NCI-H2029 treated with DMSO at 0.1 percent for 48 hours (cell line): ENCODE results near the gene PABPN1.
"Not testable (repeated sequence)": the region's sequence is repeated elsewhere in the genome, so short reads cannot be mapped to it uniquely, and the experiment has no call there.

ENCODE experiments used
- DNase-seq: peaks from one replicate; lab custom pipeline; 2025; lab: John Stamatoyannopoulos, UW

PABPN1 gene, protein sequence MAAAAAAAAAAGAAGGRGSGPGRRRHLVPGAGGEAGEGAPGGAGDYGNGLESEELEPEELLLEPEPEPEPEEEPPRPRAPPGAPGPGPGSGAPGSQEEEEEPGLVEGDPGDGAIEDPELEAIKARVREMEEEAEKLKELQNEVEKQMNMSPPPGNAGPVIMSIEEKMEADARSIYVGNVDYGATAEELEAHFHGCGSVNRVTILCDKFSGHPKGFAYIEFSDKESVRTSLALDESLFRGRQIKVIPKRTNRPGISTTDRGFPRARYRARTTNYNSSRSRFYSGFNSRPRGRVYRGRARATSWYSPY

GRCh38 chr14:23320584-23321571 lies at the start of gene PABPN1:
Gene PABPN1 (plus strand): TSS chr14:23321457. CDS start chr14:23321470, 13 bp downstream.
- DNase-seq: peak; percentile 100

DNA sequence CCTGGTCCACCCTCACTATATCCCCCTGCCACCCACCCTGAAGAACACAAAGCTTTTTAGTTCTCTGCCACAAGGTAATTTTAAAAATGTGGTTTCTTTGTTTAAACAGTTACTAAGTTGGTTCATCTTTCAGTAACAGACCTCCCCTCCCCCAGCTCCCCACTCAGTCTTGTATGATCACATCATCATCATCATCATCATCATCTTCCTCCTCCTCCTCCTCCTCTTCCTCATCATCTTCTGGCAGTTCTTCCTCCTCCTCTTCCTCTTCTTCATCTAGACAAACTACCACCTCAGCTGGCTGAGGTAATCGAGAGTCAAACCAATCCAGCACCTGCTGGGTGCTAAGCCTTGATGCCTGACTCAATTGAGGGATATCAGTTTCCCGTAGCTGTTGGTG lies 45.8 kb upstream of the PABPN1 start:
- no peak for DNase-seq

- DNase-seq: no peak
These were observed 44.1 kb upstream of the PABPN1 start for GRCh38 chr14:23277189-23277588.

GRCh38 chr14:23277928-23278327 lies 43.3 kb upstream of the PABPN1 start:
- DNase-seq: not testable (repeated sequence)

DNA sequence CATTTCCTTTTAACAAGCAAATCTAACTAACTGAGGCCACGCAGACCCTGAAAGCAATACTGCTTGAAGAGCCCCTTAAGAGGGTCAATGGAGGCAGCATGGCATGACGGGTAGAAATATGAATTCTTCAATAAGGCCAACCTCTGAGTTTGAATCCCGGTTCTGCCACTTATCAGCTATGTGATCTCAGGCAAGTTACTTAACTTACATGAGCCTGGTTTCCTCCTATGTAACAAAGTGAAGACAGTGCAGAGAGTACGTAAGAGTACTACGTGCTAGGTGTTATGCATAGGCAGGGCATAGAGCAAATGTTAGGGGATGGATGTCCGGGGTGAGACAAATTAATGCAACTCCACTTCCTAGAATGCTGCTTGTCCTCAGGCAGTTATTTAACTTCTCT lies 40.0 kb upstream of the PABPN1 start:
- DNase-seq: no peak

- no peak for DNase-seq
These were observed 36.4 kb upstream of the PABPN1 start for GRCh38 chr14:23284654-23285529.

DNA sequence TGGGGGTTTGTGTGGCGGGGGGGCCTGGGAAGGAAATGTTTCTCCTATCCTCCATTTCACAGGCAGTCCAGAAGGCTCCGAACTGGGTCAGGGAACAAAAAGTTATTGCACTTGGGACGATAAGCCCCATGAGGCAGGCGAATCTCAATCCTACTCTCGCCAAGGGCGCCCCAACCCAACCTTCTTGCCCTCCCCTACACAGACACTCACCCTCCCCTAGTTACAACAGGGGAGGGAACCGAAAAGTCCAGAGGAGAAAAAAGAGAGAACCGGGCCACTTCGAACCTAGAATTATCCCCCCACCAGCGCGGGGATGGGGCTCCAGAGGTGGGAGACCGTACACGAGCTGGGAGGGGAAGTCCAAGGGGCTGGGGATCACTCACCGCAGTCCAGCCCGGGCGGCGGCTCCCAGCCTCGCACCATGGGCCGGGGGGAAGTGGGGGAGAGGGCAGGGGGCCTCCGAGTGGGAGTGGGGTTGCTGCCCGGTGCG lies 35.7 kb upstream of the PABPN1 start:
- no peak for DNase-seq

- peak; percentile 100 for DNase-seq
These were observed 35.0 kb upstream of the PABPN1 start, which contains the start of gene HOMEZ for GRCh38 chr14:23286020-23286901. Gene HOMEZ (minus strand): TSS chr14:23286132. CDS start chr14:23285952, 180 bp downstream.

DNA sequence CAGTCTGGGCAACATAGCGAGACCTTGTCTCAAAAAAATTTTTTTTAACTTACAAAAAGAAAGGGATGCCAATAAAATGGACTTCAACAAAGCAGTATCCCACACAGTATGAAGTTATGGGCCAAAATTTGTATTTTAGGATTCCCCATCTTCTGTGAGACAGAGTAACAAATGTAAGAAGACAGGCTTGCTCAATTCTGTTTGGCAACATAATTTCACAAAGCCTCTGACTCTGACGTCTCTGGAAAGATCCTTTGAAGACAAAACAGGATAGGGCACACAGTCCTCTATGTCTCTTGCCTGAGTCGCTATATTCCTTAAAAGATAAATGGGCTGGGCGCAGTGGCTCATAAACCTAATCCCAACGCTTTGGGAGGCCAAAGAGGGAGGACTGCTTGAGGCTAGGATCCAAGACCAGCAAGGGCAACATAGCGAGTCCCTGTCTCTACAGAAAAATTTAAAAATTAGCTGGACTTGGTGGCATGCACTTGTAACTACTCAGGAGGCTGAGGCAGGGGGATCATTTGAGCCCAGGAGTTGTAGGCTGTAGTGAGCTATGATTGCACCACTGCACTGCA lies 34.3 kb upstream of the PABPN1 start:
- no peak for DNase-seq

DNA sequence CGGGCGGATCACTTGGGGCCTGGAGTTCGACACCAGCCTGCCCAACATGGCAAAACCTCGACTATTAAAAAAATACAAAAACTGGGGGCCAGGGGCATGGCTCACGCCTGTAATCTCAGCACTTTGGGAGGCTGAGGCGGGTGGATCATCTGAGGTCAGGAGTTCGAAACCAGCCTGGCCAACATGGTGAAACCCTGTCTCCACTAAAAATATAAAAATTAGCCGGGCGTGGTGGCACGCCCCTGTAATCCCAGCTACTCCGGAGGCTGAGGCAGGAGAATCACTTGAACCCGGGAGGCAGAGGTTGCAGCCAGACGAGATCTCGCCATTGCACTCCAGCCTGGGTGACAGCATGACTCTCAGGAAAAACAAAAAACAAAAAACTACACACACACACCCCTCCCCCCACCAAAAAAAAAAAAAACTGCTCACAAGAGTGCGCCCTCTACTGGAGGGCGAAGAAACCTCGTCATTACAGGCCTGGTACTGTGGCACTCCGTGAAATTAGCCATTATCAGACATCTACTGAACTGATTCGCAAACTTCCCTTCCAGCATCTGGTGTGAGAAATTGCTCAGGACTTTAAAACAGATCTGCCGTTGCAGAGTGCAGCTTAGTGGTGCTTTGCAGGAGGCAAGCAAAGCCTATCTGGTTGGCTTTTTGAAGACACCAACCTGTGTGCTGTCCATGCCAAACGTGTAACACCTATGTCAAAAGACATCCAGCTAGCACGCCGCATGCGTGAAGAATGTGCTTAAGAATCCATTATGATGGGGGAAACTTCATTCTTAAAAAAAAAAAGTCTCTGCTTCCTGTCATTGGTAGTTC lies 26.3 kb upstream of the PABPN1 start:
- peak; percentile 97 for DNase-seq

- DNase-seq: no peak
These were observed 25.1 kb upstream of the PABPN1 start for GRCh38 chr14:23296012-23296777.

DNA sequence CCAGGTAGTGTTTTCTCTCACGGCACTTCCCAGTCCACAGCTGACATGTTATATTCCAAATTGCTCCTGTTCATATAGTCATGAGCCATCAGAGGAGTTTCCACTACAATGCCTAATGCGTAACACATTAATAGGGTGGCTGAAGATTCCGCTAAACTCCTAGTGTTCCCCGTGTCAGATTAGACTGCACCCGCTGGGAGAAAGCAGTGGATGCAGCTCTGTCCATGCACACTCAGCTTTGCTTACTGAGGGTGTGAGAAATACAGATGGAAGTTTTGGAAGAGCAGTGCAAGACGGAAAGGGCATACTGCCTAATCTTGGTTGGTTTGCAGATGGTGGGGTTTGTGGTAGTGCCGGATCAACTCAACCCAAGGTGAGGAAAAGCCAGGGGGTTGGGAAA lies 24.2 kb upstream of the PABPN1 start:
- DNase-seq: no peak

DNA sequence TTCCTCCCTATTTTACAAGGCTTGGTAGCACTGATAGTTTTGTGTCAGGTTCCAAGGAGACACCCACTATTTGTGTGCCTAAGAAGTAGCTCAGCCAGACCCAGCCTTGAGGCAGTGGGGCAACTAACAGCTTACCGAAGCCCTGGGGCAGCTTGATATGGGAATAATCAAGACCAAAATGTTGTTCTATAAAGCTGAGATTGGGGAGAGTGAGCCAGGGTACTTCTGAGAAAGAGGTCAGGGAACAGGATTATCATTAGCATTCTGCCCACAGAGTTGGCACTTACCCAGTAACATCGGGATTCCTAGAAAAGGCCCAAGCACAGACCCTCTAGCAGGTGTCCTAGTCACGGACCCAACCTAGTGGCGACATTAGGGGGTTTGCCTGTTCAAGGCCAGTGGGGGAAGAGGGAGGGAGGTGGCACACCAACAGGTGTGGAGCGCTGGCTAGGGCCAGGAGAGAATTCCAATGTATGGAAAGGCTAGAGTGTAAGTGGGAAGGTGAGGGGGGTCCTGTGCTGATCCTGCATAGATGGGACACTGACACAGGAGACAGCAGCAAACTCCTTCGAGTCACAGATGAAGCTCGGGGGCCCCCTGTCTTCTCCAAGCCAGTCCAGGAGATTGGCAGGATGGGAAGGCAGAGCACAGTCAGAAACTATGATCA lies 23.5 kb upstream of the PABPN1 start:
- no peak for DNase-seq

- no peak for DNase-seq
These were observed 21.9 kb upstream of the PABPN1 start for GRCh38 chr14:23299211-23299957.

- DNase-seq: no peak
These were observed 21.1 kb upstream of the PABPN1 start for GRCh38 chr14:23299986-23300686.

DNA sequence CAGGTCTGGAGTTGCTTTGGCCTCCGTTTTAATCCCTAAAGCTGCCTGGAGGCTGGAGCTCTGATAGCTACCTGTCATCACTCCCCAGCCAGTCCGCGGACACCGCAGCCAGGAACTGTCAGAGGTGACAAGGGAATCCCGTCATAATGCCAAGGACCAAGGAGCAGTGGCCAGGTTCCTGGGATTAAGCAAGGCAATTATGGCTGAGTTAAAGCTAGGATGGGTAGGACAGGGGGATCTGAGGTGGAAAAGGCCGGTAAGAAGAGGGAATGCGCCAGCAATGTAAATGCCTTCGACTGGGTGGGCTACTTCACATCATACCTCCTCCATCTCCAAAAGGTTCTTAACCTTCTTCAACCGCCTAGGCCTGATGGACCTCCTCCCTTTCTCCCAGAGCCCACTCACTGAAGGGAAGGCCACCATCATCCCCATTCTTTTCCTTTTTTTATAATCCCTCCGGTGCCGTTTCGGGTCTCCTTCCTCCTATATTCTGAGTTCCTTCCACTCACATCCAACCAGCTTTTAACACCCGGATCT lies 20.5 kb upstream of the PABPN1 start:
- no peak for DNase-seq
